Aorta (tissue), 5 donors: ENCODE data around the gene EPM2A. TPM values are rescaled to one million over a fixed set of nuclear protein-coding genes. Genes with fewer than 3 reads are reported as not detected.
"Not testable (repeated sequence)": the region's sequence is repeated elsewhere in the genome, so short reads cannot be mapped to it uniquely, and the experiment has no call there.

ENCODE experiments used
- ATAC-seq: fragments of 200-7000 bp; cut with Tn5 transposase; one replicate; pipeline ENCODE4 v1.9.1; 2022; ENCODE audit warnings: moderate library complexity; ENCODE audit not compliant: low FRiP score
- DNase-seq, 2 donors: peaks; one replicate each; pipeline ENCODE4 v3.0.0-alpha.2; 2020
- H3K27ac ChIP-seq, 2 donors: one replicate each; pipeline ENCODE4 v1.5.1; 2013; ENCODE audit warnings: low read length in 2 of 2, mild to moderate bottlenecking in 2 of 2, moderate library complexity in 2 of 2, control low read depth in 1 of 2, inconsistent platforms in 1 of 2, low read depth in 1 of 2
- H3K27me3 ChIP-seq, 2 donors: one replicate each; pipeline ENCODE4 v1.6.1; 2013; ENCODE audit warnings: control low read depth in 1 of 2, low read length in 1 of 2, mild to moderate bottlenecking in 1 of 2, moderate library complexity in 1 of 2; ENCODE audit not compliant: insufficient read depth in 2 of 2, control insufficient read depth in 1 of 2
- H3K36me3 ChIP-seq, 2 donors: one replicate each; pipeline ENCODE4 v1.6.1; 2013; ENCODE audit warnings: control low read depth in 1 of 2, low read length in 1 of 2, mild to moderate bottlenecking in 1 of 2; ENCODE audit not compliant: insufficient read depth in 2 of 2, control insufficient read depth in 1 of 2
- H3K4me1 ChIP-seq, 2 donors: one replicate each; pipeline ENCODE4 v1.6.1; 2013; ENCODE audit warnings: low read length in 2 of 2, control low read depth in 1 of 2, mild to moderate bottlenecking in 1 of 2, moderate library complexity in 1 of 2; ENCODE audit not compliant: insufficient read depth in 2 of 2, control insufficient read depth in 1 of 2
- H3K4me3 ChIP-seq, 2 donors: one replicate each; pipeline ENCODE4 v1.5.1; 2013; ENCODE audit warnings: low read length in 2 of 2, control low read depth in 1 of 2, mild to moderate bottlenecking in 1 of 2
- H3K9me3 ChIP-seq: one replicate; pipeline ENCODE4 v1.6.1; 2013; ENCODE audit warnings: mild to moderate bottlenecking, low read length; ENCODE audit not compliant: control insufficient read depth
- WGBS, 2 donors: extraction: QIAGEN DNeasy Blood & Tissue Kit; methylation state at CpG; one replicate each; pipeline ENCODE4 v1.1.7; 2013; 5-methylcytosine and 5-hydroxymethylcytosine counted together
- intact Hi-C, 2 donors: fragments of 100-400 bp; cut with DNase I; formaldehyde crosslinking; loops; one replicate each; pipeline versions ENCODE4 v1.14.2 to v1.15.0; 2022
- polyA plus RNA-seq, 2 donors: library from polyadenylated mRNA; stranded (reverse); fragments of 200-250 nt; gene quantifications; one replicate each; pipeline ENCODE4 v1.2.3, GENCODE V29; 2013
- total RNA-seq, 2 donors: library from RNA; stranded (reverse); fragmentation: NEBNext Ultra II Directional; extraction: Animal tissue kit (Norgen Biotek cat#: 25700); gene quantifications; one replicate each; pipeline ENCODE4 v1.2.1, GENCODE V29; 2021
- donor health status: healthy with polysubstance abuse.
- donor health status: Bipolar disorder and iron deficiency.
- donor health status: DM: no; HTN: no; CAD: no.
- donor health status: DM: no; HTN: no; CAD: no.
- donor health status: DM: yes; HTN: yes; CAD: no.

EPM2A gene
- total and polyA plus RNA-seq, 4 donors: 8.1 to 24.4 (median 18.0) TPM

DNA sequence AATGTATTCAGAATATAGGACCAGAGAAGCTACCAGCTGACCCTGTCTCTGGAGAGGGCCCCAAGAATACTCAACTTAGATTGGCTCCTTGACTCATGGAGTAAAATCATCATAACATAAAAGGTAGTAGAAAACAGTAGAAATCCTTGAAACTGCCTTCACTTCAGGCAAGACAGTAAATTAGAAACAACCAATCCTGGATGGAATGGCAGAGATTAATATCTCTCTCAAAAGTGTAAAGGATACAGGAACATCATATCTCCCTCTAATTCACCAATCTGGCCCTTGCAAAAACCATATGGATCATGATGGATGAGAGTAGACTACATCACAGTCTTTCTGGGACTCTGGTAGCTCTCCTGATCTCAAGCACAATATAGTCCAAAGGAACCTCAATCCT is 20.4 kb upstream of the EPM2A start:
- Histone ChIP-seq H3K27ac (no peak overlapping the region), H3K9me3 (no peaks in the 10 kb centered on the region), H3K27me3 (no peaks in the 10 kb centered on the region), H3K4me1 (no peaks in the 10 kb centered on the region), H3K36me3 (no peaks in the 10 kb centered on the region), H3K4me3 (no peak overlapping the region)
- intact Hi-C loops: no loop called here
- DNase-seq (no peak), ATAC-seq (no peak)

DNA sequence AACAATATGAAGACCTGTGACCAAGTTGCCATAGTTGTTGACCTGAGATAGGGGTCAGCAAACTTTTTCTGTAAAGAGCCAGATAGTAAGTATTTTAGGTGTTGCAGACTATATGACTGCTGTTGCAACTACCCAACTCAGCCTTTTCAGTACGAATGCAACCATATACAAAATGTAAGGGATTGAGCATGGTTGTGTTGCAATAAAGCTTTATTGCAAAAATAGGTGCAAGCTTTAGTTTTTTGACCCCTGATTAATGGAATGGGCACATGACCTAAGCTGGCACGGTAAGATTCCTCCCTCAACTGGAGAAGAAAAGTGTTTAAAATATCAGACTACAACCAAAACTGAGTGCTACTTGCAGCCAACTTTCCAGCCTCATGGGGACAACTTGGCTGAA is 17.3 kb upstream of the EPM2A start:
- ATAC-seq: no peak
- WGBS, 2 donors: 58 to 63% methylated on average over 2 of the region's 2 CpGs
- intact Hi-C loops: no loop called here
- no peak overlapping the region for H3K4me3 ChIP-seq
- DNase-seq: no peak
- no peaks in the 10 kb centered on the region for H3K36me3 ChIP-seq
- no peaks in the 10 kb centered on the region for H3K27me3 ChIP-seq
- H3K27ac ChIP-seq: no peak overlapping the region
- H3K4me1 ChIP-seq: peaks cover 0 to 3% of the 10 kb centered on the region in 2 donors
- H3K9me3 ChIP-seq: no peaks in the 10 kb centered on the region

DNA sequence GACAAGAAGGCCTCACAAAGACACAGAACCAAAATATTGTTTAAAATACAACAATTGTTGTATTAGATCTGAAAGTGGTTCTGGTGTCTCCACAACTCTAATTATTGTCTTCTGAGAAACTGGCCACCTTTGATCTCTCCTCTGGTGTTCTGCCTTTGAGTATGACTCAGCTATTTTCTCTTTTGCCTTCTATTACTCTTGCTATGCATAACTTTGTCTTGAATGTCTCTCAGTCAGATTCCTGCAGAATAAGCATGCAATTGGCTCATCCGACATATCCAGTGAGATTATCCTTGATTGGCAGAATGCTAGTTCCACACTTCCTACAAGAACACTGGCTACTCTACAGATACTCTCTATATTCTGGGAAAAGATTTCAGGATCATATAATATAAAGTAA is 14.3 kb upstream of the EPM2A start:
- intact Hi-C loops: no loop called here
- no peaks in the 10 kb centered on the region for H3K9me3 ChIP-seq
- H3K27me3 ChIP-seq: no peaks in the 10 kb centered on the region
- peaks cover 0 to 3% of the 10 kb centered on the region in 2 donors for H3K4me1 ChIP-seq
- ATAC-seq (no peak), DNase-seq (no peak)
- H3K36me3 ChIP-seq: no peaks in the 10 kb centered on the region
- no peak overlapping the region for H3K4me3 ChIP-seq
- no peak overlapping the region for H3K27ac ChIP-seq
- WGBS, 2 donors: 73 to 83% methylated on average over 1 of the region's 1 CpG

DNA sequence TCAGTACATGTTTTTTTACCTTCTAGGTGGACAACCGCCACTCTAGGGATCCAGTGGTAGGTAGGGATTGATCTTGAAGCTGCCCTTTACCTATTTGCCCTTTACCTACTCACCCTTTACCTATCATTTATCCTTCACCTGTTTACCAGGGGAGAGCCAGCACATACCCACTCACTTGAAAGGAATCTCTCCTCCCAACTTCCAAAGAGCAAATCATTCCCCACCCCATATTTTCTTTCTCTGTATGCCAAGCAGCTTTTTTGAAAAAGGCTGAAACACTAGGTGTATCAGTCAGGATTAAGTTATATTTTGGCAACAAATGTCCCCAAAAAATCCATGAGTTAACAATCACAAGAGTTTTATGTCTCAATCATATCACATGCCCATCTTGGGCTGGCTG is 10.5 kb upstream of the EPM2A start:
- Histone ChIP-seq H3K27me3 (no peaks in the 10 kb centered on the region), H3K9me3 (no peaks in the 10 kb centered on the region), H3K27ac (no peak overlapping the region), H3K4me1 (peaks cover 0 to 3% of the 10 kb centered on the region in 2 donors), H3K4me3 (no peak overlapping the region), H3K36me3 (no peaks in the 10 kb centered on the region)
- ATAC-seq (no peak), DNase-seq (no peak)
- 97 to 100% methylated on average over 1 of the region's 1 CpG for WGBS, 2 donors
- intact Hi-C loops: no loop called here

DNA sequence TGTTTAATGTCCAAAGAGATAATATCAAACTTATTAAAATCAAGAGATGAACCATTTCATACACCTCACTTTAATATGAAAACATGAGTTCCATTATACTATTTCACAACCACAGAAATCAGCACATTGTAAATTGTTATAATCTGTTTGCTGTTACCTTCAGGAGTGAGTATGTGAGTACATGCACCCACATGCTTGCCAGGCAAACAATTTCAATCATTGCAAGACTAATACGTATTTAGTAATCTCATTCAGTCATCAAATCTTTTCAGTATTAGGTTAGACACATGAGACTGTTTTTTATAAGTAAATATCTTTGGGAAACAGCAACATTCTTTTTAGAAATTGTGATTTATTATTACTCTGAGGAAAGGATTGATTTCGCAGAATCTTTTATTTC is 9.3 kb upstream of the EPM2A start:
- ATAC-seq: no peak
- no peaks in the 10 kb centered on the region for H3K9me3 ChIP-seq
- H3K4me3 ChIP-seq: no peak overlapping the region
- H3K36me3 ChIP-seq: no peaks in the 10 kb centered on the region
- intact Hi-C loops: loop anchor here in 1 of 2 donors (5.0 kb wide), 1 partner anchor 53 kb away; no protein-coding TSS in a partner anchor
- H3K27me3 ChIP-seq: no peaks in the 10 kb centered on the region
- DNase-seq: no peak
- 81 to 87% methylated on average over 2 of the region's 2 CpGs for WGBS, 2 donors
- peaks cover 0 to 1% of the 10 kb centered on the region in 2 donors for H3K4me1 ChIP-seq
- no peak overlapping the region for H3K27ac ChIP-seq

DNA sequence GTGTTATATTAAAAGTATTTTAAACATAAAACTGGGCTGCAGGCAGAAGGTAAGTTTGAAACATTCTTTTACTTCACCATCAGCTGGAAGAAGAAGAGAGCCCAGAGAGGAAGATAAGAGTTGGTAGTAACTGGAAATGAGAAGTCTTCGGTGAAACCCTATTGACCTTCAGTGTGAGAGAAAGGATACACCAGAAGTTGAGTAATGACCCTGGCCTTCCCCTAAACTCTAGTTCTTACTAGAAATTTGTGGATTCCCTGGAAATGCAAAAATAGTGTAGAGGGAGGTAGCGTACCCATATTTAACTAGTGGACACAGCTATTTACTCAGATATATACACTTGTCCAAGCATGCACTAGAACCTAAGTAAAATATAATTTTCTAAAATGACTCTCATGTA is 8.0 kb upstream of the EPM2A start:
- no peaks in the 10 kb centered on the region for H3K4me1 ChIP-seq
- intact Hi-C loops: loop anchor here in 1 of 2 donors (5.0 kb wide), 1 partner anchor 54 kb away; no protein-coding TSS in a partner anchor

DNA sequence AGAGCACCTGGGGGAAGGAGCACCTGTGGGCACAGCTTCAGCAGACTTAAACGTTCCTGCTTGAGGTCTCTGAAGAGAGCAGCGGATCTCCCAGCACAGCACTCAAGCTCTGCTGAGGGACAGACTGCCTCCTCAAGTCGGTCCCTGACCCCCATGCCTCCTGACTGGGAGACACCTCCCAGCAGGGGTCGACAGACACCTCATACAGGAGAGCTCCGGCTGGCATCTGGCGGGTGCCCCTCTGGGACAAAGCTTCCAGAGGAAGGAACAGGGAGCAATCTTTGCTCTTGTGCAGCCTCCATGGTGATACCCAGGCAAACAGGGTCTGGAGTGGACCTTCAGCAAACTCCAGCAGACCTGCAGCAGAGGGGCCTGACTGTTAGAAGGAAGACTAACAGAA is 7.2 kb upstream of the EPM2A start:
- ATAC-seq, H3K4me1 ChIP-seq, H3K27me3 ChIP-seq, H3K36me3 ChIP-seq, H3K4me3 ChIP-seq, H3K9me3 ChIP-seq, H3K27ac ChIP-seq: not testable (repeated sequence)
- WGBS, 2 donors: 86 to 88% methylated on average over 6 of the region's 6 CpGs
- DNase-seq: peak in 1 of 2 donors; percentile 40
- intact Hi-C loops: loop anchor here in 1 of 2 donors (5.0 kb wide), 1 partner anchor 55 kb away; no protein-coding TSS in a partner anchor

More for the DNA sequence above, 8.0 kb upstream of the EPM2A start:
- Histone ChIP-seq H3K36me3 (no peaks in the 10 kb centered on the region), H3K27ac (no peak overlapping the region), H3K27me3 (no peaks in the 10 kb centered on the region), H3K4me3 (no peak overlapping the region), H3K9me3 (no peaks in the 10 kb centered on the region)
- DNase-seq (no peak), ATAC-seq (no peak)
- 93 to 94% methylated on average over 2 of the region's 2 CpGs for WGBS, 2 donors

DNA sequence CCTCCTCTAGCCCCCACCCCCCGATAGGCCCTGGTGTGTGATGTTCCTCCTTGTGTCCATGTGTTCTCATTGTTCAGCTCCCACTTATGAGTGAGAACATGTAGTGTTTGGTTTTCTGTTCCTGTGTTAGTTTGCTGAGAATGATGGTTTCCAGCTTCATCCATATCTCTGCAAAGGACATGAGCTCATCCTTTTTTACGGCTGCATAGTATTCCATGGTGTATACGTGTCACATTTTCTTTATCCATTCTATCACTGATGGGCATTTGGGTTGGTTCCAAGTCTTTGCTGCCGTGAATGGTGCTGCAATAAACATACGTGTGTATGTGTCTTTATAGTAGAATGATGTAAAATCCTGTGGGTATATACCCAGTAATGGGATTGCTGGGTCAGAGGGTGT is 4.4 kb upstream of the EPM2A start:
- not testable (repeated sequence) for H3K4me3 ChIP-seq
- intact Hi-C loops: loop anchor here (5.0 to 10.0 kb wide), 6 partner anchors 58 to 805 kb away; partner anchors contain the start of genes FBXO30 (in 1 of the 2), RAB32 (in 1 of the 2) and SHPRH (in 1 of the 2)

GRCh38 chr6:145738265-145738664 is 2.9 kb upstream of the EPM2A start:
- intact Hi-C loops: loop anchor here (5.0 to 10.0 kb wide), 5 partner anchors 74 to 807 kb away; partner anchors contain the start of genes FBXO30 (in 1 of the 2), RAB32 (in 1 of the 2) and SHPRH (in 1 of the 2)
- H3K27ac ChIP-seq: no peak overlapping the region
- no peak for ATAC-seq

More for the DNA sequence above, 4.4 kb upstream of the EPM2A start:
- not testable (repeated sequence) for ATAC-seq, H3K27me3 ChIP-seq, H3K36me3 ChIP-seq, H3K9me3 ChIP-seq, H3K27ac ChIP-seq, H3K4me1 ChIP-seq, DNase-seq
- 92 to 94% methylated on average over 5 of the region's 5 CpGs for WGBS, 2 donors

More at GRCh38 chr6:145738265-145738664, 2.9 kb upstream of the EPM2A start:
- no peaks in the 10 kb centered on the region for H3K36me3 ChIP-seq
- H3K27me3 ChIP-seq: no peaks in the 10 kb centered on the region
- H3K9me3 ChIP-seq: no peaks in the 10 kb centered on the region
- no peak overlapping the region for H3K4me3 ChIP-seq
- no peaks in the 10 kb centered on the region for H3K4me1 ChIP-seq
- no peak for DNase-seq
